Activated CD4-positive, CD25-positive, alpha-beta regulatory T cell treated with anti-CD3 and anti-CD28 coated beads, Interleukin-2, amount 50 U/mL, for 24 hours (primary cell): ENCODE data around the gene KANSL1L.
"Not testable (repeated sequence)": the region's sequence is repeated elsewhere in the genome, so short reads cannot be mapped to it uniquely, and the experiment has no call there.

Source experiments
- ATAC-seq, 2 donors: fragments of 150-1000 bp; cut with Tn5 transposase; one replicate each; pipeline ENCODE4 v1.10.0; 2021; ENCODE audit warnings: mild to moderate bottlenecking in 1 of 2, moderate library complexity in 1 of 2

Gene KANSL1L

GRCh38 chr2:210171309-210172218 is at the start of gene KANSL1L:
TSS of gene KANSL1L (minus strand) at chr2:210171409. CDS start at chr2:210154582, 16,827 bp downstream.
- ATAC-seq = peak; percentile 73 to 75

GRCh38 chr2:210215120-210215519 is 43.9 kb upstream of the KANSL1L start:
- no peak for ATAC-seq

- no peak for ATAC-seq
Measured at GRCh38 chr2:210210185-210210584, 39.0 kb upstream of the KANSL1L start.

GRCh38 chr2:210207929-210208328 is 36.7 kb upstream of the KANSL1L start:
- no peak for ATAC-seq

- no peak for ATAC-seq
Measured at GRCh38 chr2:210203558-210203957, 32.3 kb upstream of the KANSL1L start.

- no peak for ATAC-seq
Measured at GRCh38 chr2:210203147-210203546, 31.9 kb upstream of the KANSL1L start.

- no peak for ATAC-seq
Measured at GRCh38 chr2:210199854-210200253, 28.6 kb upstream of the KANSL1L start.

- no peak for ATAC-seq
Measured at GRCh38 chr2:210199186-210199765, 28.1 kb upstream of the KANSL1L start.

- no peak for ATAC-seq
Measured at GRCh38 chr2:210198326-210198725, 27.1 kb upstream of the KANSL1L start.

- ATAC-seq = no peak
Measured at GRCh38 chr2:210197720-210198119, 26.5 kb upstream of the KANSL1L start.

GRCh38 chr2:210195101-210195852 is 24.1 kb upstream of the KANSL1L start:
- ATAC-seq = no peak

- ATAC-seq = no peak
Measured at GRCh38 chr2:210190345-210190744, 19.1 kb upstream of the KANSL1L start.

GRCh38 chr2:210189452-210190138 is 18.4 kb upstream of the KANSL1L start:
- ATAC-seq = no peak

- no peak for ATAC-seq
Measured at GRCh38 chr2:210188755-210189154, 17.5 kb upstream of the KANSL1L start.

GRCh38 chr2:210188190-210188589 is 17.0 kb upstream of the KANSL1L start:
- ATAC-seq = no peak

GRCh38 chr2:210183936-210184335 is 12.7 kb upstream of the KANSL1L start:
- not testable (repeated sequence) for ATAC-seq

GRCh38 chr2:210181606-210182088 is 10.4 kb upstream of the KANSL1L start:
- not testable (repeated sequence) for ATAC-seq

- not testable (repeated sequence) for ATAC-seq
Measured at GRCh38 chr2:210181033-210181605, 9.9 kb upstream of the KANSL1L start.

- ATAC-seq = no peak
Measured at GRCh38 chr2:210180477-210180876, 9.3 kb upstream of the KANSL1L start.

- ATAC-seq = no peak
Measured at GRCh38 chr2:210179351-210179990, 8.3 kb upstream of the KANSL1L start.

GRCh38 chr2:210177769-210178168 is 6.6 kb upstream of the KANSL1L start:
- ATAC-seq = no peak

- not testable (repeated sequence) for ATAC-seq
Measured at GRCh38 chr2:210177115-210177514, 5.9 kb upstream of the KANSL1L start.
